Stomach smooth muscle (tissue), 2 donors: ENCODE data around the gene IL4I1.

Experiments used
- H3K27ac ChIP-seq: one replicate; pipeline ENCODE4 v1.7.0; 2013; ENCODE audit warnings: mild to moderate bottlenecking, low read length, inconsistent platforms
- H3K27me3 ChIP-seq, 2 donors: one replicate each; pipeline ENCODE4 v1.7.0; 2013; ENCODE audit warnings: low read length in 2 of 2; ENCODE audit not compliant: insufficient read depth in 2 of 2, control insufficient read depth in 1 of 2
- H3K36me3 ChIP-seq, 2 donors: one replicate each; pipeline ENCODE4 v1.7.0; 2013; ENCODE audit warnings: low read length in 2 of 2; ENCODE audit not compliant: control insufficient read depth in 2 of 2, insufficient read depth in 2 of 2
- H3K4me1 ChIP-seq: one replicate; pipeline ENCODE4 v1.7.0; 2013; ENCODE audit warnings: low read length; ENCODE audit not compliant: control insufficient read depth, insufficient read depth
- H3K4me3 ChIP-seq, 2 donors: one replicate each; pipeline ENCODE4 v1.7.0; 2013; ENCODE audit warnings: low read length in 2 of 2
- H3K9ac ChIP-seq, 2 donors: one replicate each; pipeline ENCODE4 v1.7.0; 2013; ENCODE audit warnings: low read length in 2 of 2, mild to moderate bottlenecking in 1 of 2
- H3K9me3 ChIP-seq, 2 donors: one replicate each; pipeline ENCODE4 v1.7.0; 2013; ENCODE audit warnings: low read length in 2 of 2; ENCODE audit not compliant: control insufficient read depth in 2 of 2
- donor health status: healthy.
- donor health status: Pancreatic carcinoma.

Gene IL4I1

DNA sequence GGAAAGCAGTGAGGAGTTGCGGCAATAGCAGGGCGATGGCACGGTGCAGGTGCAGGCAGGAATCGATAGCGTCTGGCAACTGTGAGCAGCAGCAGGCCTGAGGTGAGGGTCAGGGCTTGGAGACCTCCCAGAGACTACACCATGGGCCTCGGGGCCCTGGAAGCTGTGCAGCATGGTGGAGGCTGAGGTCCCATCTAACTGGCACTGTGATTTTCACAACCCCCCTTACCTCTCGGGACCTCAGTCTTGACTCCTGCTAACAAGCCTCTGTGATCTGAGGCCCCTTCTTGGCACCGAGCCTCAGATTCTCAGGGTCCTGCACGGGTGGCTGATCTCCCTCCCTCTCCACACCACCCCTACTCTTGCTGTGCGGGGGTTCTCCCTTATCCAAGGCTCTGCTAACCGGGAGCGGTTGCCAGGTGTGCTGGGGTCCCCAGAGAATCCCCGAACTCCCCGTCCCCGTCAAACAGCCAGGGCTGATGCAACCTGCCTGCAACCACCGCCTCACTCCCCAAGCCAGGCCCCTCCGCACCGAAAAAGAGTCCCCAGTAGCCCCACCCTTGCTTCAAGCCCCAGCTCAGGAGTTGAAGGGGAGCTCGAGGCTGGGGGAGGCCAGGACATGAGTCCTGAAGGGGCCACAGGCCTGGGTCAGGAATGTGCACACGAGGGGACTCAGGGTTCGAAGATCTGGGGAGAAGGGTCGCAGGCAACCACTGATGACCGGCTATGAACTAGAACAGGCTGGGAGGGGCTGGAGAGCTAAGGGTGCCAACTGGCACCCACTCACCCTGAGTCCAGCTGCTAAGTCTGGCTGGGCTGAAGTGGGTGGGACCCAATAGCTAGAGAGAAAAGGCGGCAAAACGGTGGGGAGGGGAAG, 27.6 kb upstream of the IL4I1 start:
- no peak overlapping the region for H3K9ac ChIP-seq
- peaks cover 11 to 15% of the 10 kb centered on the region in 2 donors for H3K36me3 ChIP-seq
- peaks cover 15% of the 10 kb centered on the region for H3K4me1 ChIP-seq
- H3K9me3 ChIP-seq = no peaks in the 10 kb centered on the region
- H3K27ac ChIP-seq = no peak overlapping the region
- H3K27me3 ChIP-seq = no peaks in the 10 kb centered on the region
- no peak overlapping the region for H3K4me3 ChIP-seq

DNA sequence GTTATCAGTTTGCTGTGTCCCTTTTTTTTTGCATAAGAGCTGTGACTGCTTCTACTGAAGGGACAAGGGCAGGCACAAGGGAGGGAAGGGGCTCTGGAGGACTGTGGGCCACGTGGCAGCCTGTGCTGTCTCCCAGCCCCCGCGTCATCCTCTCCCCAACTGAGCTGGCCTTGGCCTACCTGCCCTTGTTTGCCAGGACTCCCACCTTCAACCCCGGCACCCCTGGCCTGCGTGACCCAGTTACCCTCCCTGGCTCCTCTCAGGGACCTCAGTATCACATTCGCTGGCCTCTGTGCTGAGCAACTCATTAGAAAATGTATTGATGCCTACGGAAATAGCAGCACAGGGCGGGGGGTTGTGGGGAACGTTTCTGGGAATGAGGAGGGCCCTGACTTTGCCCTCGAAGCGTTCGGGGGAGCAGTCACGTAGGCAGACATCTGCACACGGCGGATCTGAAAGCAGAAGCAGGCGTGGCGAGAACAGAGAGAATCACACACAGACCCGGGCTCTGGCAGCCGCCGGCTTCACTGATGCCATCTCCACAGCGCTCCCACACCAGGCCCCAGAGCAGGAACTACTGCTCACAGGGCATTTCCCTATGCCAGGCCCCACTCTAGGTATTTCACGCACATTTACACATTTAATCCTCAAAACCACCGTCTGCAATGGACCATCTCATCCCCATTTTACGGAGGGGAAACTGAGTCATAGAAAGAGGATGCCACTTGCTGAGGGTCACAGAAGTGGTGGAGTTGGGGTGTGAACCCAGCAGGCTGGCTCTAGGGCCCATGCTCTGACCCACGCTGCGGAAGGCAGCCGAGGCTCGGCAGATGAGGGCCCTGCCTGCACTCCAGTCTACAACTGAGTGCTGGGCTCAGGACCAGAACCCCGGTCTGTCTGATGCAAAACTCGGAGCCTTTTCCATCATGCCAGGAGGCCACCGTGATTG, 26.6 kb upstream of the IL4I1 start:
- Histone ChIP-seq H3K27ac (no peak overlapping the region), H3K4me3 (no peak overlapping the region), H3K9ac (no peak overlapping the region), H3K27me3 (no peaks in the 10 kb centered on the region), H3K4me1 (peaks cover 11% of the 10 kb centered on the region), H3K9me3 (no peaks in the 10 kb centered on the region), H3K36me3 (peaks cover 11 to 17% of the 10 kb centered on the region in 2 donors)

DNA sequence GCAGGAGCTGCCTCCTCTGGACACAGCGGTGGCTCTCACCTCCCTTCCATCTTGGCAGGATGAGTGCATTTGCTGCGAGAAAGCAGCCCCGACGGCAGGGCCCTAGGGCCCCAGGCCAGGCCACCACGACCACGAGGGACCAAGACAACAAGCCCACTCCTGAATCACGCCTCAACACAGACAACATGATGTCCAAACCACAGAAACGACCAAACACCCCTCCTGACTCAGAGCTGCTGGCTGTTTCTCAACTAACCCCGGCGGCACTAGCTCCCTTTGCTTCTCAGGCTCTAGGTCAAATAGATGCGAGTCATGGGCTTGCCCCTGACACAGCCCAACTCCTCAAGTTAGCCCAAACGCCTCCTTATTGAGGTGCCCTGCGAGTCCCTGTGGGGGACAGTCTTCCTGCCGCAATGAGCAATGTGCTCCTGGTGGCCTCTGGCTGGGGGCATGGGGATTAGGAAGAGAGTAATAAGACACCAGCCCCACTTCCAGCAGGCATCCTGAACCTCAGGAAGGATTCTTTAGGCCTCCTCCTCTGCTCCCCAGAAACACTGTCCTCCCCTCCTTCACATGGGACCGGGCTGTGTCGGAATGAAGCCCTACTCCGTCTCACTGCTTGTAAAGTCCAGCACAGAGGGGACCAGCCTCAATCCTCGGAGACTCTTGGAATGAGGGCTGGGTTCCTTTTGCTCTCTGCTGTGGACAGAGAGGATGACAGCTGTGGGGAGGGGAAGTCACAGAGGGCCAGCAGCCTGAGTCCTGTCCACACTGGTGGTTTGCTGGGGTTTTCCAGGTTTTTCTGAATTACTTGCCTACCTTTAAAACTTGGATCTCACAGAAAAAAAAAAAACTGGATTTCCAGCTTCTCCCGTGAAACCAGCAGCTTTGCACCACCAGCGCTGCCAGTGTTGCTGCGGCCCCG, 25.4 kb upstream of the IL4I1 start:
- Histone ChIP-seq H3K4me3 (no peak overlapping the region), H3K27me3 (no peaks in the 10 kb centered on the region), H3K4me1 (peaks cover 5% of the 10 kb centered on the region), H3K36me3 (peaks cover 9 to 16% of the 10 kb centered on the region in 2 donors), H3K9ac (no peak overlapping the region), H3K27ac (no peak overlapping the region), H3K9me3 (no peaks in the 10 kb centered on the region)

DNA sequence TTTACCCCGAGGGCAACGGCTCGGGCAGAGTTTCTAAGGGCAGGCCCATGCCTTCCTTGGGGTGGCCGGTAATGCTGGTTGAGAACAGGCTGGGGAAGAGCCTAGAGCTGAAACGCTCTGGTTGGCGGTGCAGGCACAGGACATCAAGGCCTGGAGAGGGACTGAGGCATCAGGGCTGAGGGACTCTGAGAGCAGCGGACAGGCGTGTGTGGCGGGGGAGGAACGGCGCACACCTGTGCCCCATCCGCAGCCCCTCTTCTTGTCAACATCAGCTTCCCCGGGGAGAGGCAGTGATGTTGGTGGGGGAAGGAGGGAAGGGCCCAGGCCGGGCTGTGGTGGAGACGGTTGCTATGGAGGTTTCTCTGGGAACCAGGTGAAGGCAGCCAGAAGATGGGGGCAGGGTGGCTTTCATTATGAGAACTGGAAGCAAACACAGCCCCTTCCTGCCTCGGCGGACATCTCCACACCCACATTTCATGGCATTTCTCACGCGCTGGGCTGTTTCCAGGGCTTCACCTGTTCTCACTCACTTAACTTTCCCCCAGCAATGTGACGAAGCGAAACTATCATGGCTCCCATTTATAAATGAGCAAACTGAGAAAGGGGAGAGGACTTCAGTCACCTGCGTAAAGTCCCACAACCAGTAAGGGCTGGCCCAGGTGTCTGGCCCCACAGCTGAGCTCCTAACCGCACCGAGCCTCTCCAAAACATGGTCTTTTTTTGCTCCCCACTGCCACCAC, 24.1 kb upstream of the IL4I1 start:
- no peak overlapping the region for H3K9ac ChIP-seq
- no peak overlapping the region for H3K27ac ChIP-seq

DNA sequence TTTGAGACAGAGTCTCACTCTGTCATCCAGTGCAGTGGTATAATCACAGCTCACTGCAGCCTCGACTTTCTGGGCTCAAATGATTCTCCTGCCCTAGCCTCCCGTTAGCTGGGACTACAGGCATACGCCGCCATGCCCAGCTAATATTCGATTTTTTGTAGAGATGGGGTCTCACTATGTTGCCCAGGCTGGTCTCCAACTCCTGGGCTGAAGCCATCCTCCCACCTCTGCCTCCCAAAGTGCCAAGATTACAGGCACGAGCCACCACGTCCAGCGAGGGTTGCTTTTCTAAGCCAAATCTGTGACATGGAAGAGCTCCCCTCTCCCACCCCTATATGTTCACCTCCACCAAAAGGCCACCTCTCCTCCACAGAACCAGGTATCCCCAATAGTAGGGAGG, 21.4 kb upstream of the IL4I1 start:
- Histone ChIP-seq H3K27me3 (no peaks in the 10 kb centered on the region), H3K36me3 (peaks cover 4 to 17% of the 10 kb centered on the region in 2 donors), H3K4me3 (no peak overlapping the region), H3K9ac (no peak overlapping the region), H3K9me3 (no peaks in the 10 kb centered on the region), H3K27ac (no peak overlapping the region), H3K4me1 (peaks cover 3% of the 10 kb centered on the region)

More for the DNA sequence above, 24.1 kb upstream of the IL4I1 start:
- Histone ChIP-seq H3K4me3 (no peak overlapping the region), H3K9me3 (no peaks in the 10 kb centered on the region), H3K27me3 (no peaks in the 10 kb centered on the region), H3K36me3 (peaks cover 9 to 16% of the 10 kb centered on the region in 2 donors), H3K4me1 (peaks cover 5% of the 10 kb centered on the region)

DNA sequence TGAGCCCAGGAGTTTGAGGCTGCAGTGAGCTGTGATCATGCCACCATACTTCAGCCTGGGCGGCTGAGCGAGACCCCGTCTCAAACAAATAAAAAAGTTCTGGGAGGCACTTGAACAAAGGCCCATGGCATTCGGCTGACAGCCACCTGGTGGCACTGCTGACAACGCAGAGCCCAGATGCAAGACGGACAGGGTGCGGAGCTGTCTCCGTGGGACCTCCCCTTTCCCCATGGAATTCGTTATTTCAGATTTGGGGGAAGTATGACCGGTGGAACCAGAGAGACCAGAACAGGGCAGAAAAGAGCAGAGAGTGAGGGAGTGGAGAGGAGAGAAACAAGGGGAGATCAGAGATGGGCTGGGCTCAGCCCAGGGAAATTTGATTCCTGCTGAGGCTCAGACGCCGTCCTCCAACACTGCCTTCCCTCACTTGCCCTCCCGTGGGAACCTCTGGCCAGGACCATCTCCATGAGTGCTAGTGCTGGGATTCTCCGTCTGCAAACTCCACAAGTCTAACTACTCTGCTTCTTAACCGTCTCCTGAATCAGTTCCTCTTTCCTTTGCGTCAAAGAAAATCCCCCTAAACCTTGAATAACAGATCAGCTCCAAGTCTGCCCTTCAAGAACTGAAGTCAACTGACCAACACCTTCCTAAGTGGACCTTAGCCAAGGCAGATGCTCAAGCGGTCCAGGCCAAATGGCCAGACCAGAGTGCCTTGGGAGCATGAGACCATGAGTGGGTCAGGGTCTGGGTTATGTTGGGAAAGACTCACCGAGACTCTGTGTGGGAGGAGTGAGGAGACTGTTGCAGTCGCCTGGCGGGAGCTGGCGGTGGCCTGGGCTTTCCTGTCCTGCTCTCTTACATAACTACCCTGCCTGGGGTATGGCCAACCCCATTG, 20.4 kb upstream of the IL4I1 start:
- Histone ChIP-seq H3K4me1 (peaks cover 7% of the 10 kb centered on the region), H3K36me3 (peaks cover 2 to 15% of the 10 kb centered on the region in 2 donors), H3K9ac (no peak overlapping the region), H3K9me3 (no peaks in the 10 kb centered on the region), H3K27me3 (no peaks in the 10 kb centered on the region), H3K27ac (no peak overlapping the region), H3K4me3 (no peak overlapping the region)

DNA sequence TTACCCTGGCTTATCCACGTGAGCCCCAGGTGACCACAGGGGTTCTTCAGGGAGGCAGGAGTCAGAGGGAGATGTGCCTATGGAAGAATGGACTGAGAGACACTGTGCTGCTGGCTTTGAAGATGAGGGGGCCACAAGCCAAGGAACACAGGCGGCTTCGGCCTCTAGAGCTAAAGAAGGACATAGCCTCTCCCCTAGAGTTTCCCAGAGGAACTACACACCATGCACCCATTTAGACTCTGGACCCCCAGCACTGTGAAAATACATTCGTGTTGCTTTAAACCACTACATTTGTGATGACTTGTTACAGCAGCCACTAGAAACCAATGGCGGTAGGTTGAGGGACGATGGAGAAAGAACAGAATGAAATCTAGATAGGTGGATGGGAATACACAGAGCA, 18.6 kb upstream of the IL4I1 start:
- Histone ChIP-seq H3K9ac (no peak overlapping the region), H3K27ac (no peak overlapping the region), H3K9me3 (no peaks in the 10 kb centered on the region), H3K36me3 (peaks cover 2 to 17% of the 10 kb centered on the region in 2 donors), H3K4me3 (no peak overlapping the region), H3K4me1 (peaks cover 7% of the 10 kb centered on the region), H3K27me3 (no peaks in the 10 kb centered on the region)

DNA sequence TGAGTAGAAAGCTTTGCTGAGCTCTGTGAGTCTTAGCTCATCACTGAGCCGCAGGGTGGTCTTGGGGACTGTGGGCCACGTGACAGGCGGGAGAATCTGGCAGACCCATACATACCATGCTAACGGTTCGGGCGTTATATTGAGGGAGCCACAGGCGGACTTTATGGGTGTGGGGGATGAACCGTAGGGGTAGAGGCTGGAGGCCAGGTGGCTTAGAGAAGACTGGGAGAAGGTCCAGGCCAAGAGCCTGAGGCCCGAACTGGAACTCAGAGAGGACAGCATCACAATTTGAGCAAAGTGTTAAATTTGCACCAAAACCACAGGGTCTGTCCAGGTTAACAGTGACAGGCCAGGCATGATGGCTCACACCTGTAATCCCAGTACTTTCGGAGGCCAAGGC, 17.0 kb upstream of the IL4I1 start:
- Histone ChIP-seq H3K36me3 (peaks cover 2 to 22% of the 10 kb centered on the region in 2 donors), H3K27me3 (no peaks in the 10 kb centered on the region), H3K27ac (no peak overlapping the region), H3K9me3 (no peaks in the 10 kb centered on the region), H3K9ac (no peak overlapping the region), H3K4me3 (no peak overlapping the region), H3K4me1 (peaks cover 7% of the 10 kb centered on the region)

DNA sequence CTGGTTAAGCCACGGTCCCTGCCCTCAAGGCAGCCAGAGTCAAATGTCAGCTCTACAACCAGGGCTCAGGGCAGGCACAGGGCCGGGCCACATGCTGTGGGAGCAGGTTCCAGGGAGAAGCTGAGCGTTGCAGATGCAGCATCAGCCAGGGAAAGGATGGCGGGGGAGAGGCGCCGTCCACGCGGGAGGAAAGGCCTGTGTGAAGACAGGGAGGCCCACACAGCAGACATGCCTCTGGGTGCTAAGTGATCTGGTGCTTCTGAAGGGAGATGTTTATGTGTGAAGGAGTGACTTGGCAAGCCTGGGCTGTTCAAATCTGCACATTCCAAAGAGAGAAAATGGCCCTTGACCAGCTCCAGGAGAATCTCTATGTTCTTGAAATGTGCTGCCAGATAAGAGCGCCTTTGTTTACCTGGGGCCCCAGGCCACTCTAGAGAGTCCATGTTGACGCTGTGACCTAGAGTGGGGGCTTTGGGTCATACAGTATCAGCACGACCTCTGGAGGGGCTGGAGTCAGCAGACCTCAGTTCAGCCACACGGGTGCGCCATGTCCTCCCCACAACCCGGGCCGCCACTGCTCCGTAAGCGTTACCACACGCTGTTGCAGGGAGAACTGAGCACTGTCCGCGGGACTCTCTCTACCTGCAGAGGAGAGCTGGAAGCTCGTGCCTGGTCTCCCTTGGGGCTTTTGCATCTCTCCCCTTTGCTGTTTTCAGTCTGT, 16.4 kb upstream of the IL4I1 start:
- Histone ChIP-seq H3K27me3 (no peaks in the 10 kb centered on the region), H3K4me1 (peaks cover 7% of the 10 kb centered on the region), H3K9ac (no peak overlapping the region), H3K9me3 (no peaks in the 10 kb centered on the region), H3K36me3 (peaks cover 7 to 26% of the 10 kb centered on the region in 2 donors), H3K27ac (no peak overlapping the region), H3K4me3 (no peak overlapping the region)
